Cardiac fibroblast (primary cell): ENCODE data around the gene NHLH1.
"Not testable (repeated sequence)": the region's sequence is repeated elsewhere in the genome, so short reads cannot be mapped to it uniquely, and the experiment has no call there.

Source experiments
- DNase-seq, 2 donors: peaks; one replicate each; pipeline versions ENCODE4 v3.0.0 to v3.0.0-alpha.2; 2010; ENCODE audit warnings: low read depth in 2 of 2
- H3K4me3 ChIP-seq, 2 donors: replicated peaks in 1 of 2; 1 replicate in 1 of 2; 2 replicates in 1 of 2; pipeline ENCODE4 v1.5.1; 2011; ENCODE audit warnings: low read depth in 2 of 2, low read length in 2 of 2, mild to moderate bottlenecking in 2 of 2, moderate library complexity in 1 of 2
- TF ChIP-seq, protein P1 (sequence below): IDR thresholded peaks from one replicate; pipeline ENCODE4 v1.5.1; 2011; ENCODE audit warnings: low read depth, mild to moderate bottlenecking, low read length, inconsistent platforms

The NHLH1 gene

DNA sequence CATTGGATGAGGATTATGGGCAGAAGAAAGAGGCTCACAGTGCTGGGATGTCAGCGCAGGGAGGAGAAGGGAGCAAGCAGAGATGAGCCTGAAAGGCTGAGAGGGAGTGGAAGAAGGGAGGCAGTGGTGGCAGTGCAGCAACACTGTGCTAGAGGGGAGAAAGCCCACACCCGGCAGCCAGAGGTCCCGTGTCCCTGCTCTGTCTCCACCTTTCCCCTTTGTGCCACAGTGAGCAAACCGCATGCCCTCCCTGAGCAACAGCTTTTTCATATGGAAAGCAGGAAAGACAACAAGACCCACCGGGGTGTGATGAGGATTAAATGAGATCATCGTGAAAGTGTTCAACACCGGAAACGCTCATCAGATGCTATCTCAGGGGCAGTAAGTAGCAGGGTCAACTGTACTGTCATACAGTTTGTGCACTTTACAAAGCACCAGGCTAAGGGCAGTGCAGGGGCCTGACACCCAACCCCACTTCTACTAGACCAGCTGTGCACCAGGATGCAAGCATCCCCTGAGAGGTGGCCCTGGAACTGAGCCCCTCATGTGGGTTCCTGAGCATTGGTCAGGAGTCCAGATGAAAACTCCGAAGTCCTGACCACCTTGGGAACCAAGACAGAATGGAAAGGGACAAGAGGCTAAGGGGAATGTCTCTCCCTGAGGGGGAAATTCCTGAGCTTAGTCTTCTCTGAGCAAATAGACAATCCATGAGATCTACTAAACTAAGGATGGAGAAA lies 9.1 kb downstream of the NHLH1 start:
- DNase-seq = peak in 1 of 2 donors; percentile 32
- H3K4me3 ChIP-seq = no peak overlapping the region
- TF ChIP-seq, protein P1, sequence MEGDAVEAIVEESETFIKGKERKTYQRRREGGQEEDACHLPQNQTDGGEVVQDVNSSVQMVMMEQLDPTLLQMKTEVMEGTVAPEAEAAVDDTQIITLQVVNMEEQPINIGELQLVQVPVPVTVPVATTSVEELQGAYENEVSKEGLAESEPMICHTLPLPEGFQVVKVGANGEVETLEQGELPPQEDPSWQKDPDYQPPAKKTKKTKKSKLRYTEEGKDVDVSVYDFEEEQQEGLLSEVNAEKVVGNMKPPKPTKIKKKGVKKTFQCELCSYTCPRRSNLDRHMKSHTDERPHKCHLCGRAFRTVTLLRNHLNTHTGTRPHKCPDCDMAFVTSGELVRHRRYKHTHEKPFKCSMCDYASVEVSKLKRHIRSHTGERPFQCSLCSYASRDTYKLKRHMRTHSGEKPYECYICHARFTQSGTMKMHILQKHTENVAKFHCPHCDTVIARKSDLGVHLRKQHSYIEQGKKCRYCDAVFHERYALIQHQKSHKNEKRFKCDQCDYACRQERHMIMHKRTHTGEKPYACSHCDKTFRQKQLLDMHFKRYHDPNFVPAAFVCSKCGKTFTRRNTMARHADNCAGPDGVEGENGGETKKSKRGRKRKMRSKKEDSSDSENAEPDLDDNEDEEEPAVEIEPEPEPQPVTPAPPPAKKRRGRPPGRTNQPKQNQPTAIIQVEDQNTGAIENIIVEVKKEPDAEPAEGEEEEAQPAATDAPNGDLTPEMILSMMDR = no peak

DNA sequence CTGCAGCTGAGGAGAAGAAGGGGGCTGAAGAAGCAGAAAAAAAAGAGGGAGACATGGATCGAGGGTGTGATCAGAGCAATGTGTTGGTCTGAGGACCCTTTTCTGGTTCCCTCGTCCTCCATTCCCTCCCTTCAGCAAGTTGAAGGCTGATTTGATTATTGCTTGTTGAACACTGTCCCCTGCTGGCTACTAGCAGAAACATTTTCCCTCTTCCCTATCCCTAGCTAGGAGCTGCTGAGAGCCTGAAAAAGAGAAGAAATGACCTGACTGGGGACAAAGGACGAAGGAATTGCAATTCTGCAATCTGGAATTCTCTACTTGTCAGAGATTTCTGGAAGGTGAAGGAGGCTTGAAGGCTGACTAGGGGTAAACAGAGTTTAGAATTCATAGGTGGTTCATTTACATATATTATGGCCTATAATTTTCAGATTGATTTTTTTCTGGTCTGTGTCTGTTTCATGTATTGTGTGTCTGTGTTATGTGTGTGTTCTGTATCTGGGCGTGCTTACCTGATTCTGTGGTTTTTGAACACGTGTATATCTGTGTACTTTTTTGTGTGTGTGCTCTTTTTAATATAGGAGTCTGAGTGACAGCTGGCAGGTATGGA lies 9.8 kb downstream of the NHLH1 start:
- TF ChIP-seq, protein P1 = peak; percentile 97
- H3K4me3 ChIP-seq = no peak overlapping the region
- DNase-seq = peak; percentile 81 to 83

DNA sequence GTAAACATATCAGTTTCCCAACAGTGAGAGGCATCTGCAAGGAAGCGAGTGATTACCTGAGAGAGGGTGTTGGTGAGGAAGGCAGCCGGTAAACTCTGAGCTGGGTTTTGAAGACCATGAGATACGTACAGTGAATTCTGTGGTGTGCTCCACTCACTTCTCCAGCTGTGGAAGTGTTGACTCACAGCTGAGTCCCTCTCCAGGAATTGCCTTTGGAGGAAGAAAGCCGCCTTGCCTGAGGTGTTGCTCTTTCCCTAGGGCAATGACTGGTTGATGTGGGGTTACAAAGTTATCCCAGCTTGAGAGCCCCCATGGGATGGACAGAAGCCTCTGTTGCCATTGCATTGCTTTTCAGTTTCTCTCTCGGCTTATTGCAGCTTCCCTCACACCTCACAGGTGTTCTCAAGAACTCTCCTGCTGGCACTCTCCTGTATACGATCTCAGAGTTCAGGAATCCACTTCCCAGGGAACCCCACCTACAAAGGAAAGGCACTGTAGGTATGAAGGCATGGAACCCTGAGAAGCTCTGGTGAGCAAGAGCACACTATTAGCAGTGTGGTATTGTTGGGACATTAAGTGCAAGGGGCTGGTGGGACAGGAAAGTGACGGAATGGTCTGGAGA lies 10.8 kb downstream of the NHLH1 start:
- H3K4me3 ChIP-seq = no peak overlapping the region
- TF ChIP-seq, protein P1 = no peak
- peak in 1 of 2 donors; percentile 74 for DNase-seq

DNA sequence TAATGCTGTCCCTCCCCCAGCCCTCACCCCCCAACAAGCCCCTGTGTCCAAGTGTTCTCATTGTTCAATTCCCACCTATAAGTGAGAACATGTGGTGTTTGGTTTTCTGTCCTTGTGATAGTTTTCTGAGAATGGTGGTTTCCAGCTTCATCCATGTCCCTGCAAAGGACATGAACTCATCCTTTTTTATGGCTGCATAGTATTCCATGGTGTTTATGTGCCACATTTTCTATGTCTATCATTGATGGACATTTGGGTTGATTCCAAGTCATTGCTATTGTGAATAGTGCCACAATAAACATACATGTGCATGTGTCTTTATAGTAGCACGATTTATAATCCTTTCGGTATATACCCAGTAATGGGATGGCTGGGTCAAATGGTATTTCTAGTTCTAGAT lies 17.9 kb downstream of the NHLH1 start:
- H3K4me3 ChIP-seq, DNase-seq: not testable (repeated sequence)

DNA sequence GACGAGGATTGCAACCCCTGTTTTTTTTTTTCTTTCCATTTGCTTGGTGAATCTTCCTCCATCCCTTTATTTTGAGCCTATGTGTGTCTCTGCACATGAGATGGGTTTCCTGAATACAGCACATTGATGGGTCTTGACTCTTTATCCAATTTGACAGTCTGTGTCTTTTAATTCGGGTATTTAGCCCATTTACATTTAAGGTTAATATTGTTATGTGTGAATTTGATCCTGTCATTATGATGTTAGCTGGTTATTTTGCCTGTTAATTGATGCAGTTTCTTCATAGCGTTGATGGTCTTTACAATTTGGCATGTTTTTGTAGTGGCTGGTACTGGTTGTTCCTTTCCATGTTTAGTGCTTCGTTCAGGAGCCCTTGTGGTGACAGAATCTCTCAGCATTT lies 21.5 kb downstream of the NHLH1 start:
- not testable (repeated sequence) for H3K4me3 ChIP-seq, DNase-seq

DNA sequence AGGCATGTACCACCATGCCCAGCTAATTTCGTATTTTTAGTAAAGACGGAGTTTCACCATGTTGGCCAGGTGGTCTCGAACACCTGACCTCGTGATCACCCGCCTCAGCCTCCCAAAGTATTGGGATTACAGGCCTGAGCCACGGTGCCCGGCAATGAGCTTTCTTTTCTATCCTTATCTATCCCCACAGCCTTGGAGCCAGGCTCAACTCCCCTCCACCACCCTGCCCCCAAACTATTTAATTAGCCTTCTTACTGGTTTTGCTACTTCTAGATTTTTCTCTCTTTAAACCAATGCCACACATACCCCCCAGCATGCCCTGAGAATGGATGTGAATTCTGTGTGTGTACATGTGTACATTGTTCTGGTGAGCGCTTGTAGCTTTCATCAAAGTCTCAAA lies 27.8 kb downstream of the NHLH1 start:
- no peak overlapping the region for H3K4me3 ChIP-seq
- DNase-seq = no peak
- TF ChIP-seq, protein P1 = no peak

DNA sequence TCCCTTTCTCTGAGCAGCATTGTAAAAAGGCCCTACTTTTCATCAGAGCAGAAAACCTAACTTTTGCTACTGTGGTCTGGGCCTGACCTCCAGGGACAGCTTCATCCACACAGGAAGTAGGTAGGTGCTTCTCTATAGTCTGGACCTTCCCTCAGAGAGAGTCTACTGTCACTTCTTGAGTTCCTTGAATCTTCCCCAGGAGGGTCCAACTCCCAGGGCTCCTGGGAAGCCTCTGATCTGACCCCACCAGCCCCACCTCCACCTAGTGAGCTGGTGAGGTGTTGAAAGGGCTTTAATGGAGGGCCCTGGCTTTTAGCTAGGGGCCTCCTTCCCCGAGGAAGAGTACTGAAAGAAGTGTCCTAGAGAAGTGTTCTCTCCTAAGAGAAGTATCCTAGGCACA lies 30.8 kb downstream of the NHLH1 start:
- no peak for DNase-seq
- TF ChIP-seq, protein P1 = no peak
- no peak overlapping the region for H3K4me3 ChIP-seq
